Measurements from ENCODE around the gene MAEA.

GRCh38 chr4:1367230-1367935 is 77.7 kb downstream of the MAEA start:
- TF ChIP-seq CTCF (IDR thresholded peaks at IDR 0.05; ENCODE audit: low read length) (no peak), EZH2 (IDR thresholded peaks at IDR 0.05; ENCODE audit: borderline replicate concordance, low read length) (no peak)

Data from OCI-LY1 (cell line).